ENCODE results near the gene MAP2K5.

DNA sequence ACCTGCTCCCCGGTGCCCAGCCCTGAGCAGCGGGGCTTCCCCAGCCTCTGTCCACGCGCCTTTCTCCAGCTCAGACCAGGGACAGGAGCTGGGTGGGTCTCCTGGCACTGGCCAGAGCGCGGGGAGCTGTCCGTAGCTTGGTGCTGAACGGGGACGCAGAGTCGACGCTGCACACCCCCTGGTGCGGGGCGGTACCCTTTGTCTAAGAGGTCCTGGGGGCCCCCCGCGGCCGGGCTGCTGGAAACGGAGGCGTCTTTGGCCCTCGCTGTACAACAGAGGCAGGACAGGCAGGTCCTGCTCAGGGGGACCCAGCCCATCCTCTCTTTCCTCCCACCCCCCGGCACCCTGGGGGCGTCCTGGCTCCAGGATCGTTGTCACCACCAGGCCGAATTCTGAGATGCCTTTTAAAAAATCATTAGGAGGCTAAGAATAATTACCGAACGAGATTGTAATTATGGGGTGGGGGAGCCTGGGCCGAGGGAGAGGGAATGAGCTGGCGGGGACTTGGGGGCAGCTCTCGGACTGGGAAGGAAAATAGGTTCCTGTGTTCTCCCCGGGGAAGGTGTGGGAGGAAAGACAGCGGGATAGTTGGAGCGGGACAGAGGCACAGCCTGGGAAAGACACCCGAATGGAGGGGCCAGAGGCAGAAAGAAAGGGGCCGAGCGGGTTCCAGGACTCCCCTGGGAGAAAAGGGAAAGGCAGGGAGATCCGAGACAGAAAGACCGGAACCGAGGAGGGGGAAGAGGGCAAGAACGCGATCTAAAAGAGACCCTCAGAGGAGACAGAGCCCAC, 278.7 kb downstream of the MAP2K5 start:
- TF ChIP-seq, protein P1, sequence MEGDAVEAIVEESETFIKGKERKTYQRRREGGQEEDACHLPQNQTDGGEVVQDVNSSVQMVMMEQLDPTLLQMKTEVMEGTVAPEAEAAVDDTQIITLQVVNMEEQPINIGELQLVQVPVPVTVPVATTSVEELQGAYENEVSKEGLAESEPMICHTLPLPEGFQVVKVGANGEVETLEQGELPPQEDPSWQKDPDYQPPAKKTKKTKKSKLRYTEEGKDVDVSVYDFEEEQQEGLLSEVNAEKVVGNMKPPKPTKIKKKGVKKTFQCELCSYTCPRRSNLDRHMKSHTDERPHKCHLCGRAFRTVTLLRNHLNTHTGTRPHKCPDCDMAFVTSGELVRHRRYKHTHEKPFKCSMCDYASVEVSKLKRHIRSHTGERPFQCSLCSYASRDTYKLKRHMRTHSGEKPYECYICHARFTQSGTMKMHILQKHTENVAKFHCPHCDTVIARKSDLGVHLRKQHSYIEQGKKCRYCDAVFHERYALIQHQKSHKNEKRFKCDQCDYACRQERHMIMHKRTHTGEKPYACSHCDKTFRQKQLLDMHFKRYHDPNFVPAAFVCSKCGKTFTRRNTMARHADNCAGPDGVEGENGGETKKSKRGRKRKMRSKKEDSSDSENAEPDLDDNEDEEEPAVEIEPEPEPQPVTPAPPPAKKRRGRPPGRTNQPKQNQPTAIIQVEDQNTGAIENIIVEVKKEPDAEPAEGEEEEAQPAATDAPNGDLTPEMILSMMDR (IDR thresholded peaks at IDR 0.05; ENCODE audit: low read depth, low read length, missing input control) = no peak
- no peak for TF ChIP-seq RAD21 (IDR thresholded peaks at IDR 0.05)
- TF ChIP-seq JUND (IDR thresholded peaks at IDR 0.05) = no peak
- TF ChIP-seq, protein P2, sequence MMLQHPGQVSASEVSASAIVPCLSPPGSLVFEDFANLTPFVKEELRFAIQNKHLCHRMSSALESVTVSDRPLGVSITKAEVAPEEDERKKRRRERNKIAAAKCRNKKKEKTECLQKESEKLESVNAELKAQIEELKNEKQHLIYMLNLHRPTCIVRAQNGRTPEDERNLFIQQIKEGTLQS (IDR thresholded peaks at IDR 0.05) = no peak
- no peak for TF ChIP-seq HNF4A (conservative IDR thresholded peaks at IDR 0.05)
- TF ChIP-seq RXRA (IDR thresholded peaks at IDR 0.05) = no peak
- TF ChIP-seq YY1 (IDR thresholded peaks at IDR 0.05) = no peak

Data from liver (tissue), 3 donors.